GM12873 (cell line): ENCODE data around the gene LIFR.

Experiments
- CTCF ChIP-seq: IDR thresholded peaks from 2 replicates; pipeline ENCODE4 v1.5.1; 2012; ENCODE audit warnings: low read depth, mild to moderate bottlenecking, moderate library complexity, low read length, control low read depth; ENCODE audit not compliant: insufficient read depth; ENCODE audit errors: missing control alignments

Gene LIFR

GRCh38 chr5:38426986-38427950 is 129.2 kb downstream of the LIFR start:
- no peak for TF ChIP-seq CTCF

- no peak for TF ChIP-seq CTCF
These were observed 130.0 kb downstream of the LIFR start for GRCh38 chr5:38426490-38426889.
